ENCODE data around the gene UGDH. TPM values are rescaled to one million over a fixed set of nuclear protein-coding genes. Genes with fewer than 3 reads are reported as not detected.

The UGDH gene
- total and polyA plus RNA-seq, 9 of the 15 experiments (the other 6 are each of a cell fraction or from before 2014, with no cell fraction given): 5.5 to 21.7 (median 16.2) TPM

DNA sequence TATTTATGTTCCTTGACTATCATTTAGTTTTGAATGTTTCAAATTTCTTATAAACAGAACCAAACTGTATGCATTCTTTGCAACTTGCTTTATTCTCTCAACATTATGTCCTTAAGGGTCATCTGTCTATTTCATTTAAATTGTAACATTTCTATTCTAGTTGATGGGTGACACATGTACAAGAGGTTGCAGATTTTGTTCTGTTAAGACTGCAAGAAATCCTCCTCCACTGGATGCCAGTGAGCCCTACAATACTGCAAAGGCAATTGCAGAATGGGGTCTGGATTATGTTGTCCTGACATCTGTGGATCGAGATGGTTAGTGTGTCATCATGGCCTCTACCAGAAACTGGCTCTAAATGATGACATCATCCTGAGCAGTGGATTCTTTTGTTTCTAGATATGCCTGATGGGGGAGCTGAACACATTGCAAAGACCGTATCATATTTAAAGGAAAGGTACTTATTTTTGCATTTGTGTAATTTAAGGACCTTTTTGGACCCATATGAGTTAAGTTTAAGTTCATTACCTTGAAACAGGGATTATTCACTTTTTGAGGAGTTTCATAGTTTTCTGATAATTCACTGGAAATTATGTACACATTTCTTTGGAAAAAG, 62.2 kb downstream of the UGDH start (continued):
- TF ChIP-seq, protein P1, sequence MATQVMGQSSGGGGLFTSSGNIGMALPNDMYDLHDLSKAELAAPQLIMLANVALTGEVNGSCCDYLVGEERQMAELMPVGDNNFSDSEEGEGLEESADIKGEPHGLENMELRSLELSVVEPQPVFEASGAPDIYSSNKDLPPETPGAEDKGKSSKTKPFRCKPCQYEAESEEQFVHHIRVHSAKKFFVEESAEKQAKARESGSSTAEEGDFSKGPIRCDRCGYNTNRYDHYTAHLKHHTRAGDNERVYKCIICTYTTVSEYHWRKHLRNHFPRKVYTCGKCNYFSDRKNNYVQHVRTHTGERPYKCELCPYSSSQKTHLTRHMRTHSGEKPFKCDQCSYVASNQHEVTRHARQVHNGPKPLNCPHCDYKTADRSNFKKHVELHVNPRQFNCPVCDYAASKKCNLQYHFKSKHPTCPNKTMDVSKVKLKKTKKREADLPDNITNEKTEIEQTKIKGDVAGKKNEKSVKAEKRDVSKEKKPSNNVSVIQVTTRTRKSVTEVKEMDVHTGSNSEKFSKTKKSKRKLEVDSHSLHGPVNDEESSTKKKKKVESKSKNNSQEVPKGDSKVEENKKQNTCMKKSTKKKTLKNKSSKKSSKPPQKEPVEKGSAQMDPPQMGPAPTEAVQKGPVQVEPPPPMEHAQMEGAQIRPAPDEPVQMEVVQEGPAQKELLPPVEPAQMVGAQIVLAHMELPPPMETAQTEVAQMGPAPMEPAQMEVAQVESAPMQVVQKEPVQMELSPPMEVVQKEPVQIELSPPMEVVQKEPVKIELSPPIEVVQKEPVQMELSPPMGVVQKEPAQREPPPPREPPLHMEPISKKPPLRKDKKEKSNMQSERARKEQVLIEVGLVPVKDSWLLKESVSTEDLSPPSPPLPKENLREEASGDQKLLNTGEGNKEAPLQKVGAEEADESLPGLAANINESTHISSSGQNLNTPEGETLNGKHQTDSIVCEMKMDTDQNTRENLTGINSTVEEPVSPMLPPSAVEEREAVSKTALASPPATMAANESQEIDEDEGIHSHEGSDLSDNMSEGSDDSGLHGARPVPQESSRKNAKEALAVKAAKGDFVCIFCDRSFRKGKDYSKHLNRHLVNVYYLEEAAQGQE (IDR thresholded peaks at IDR 0.05; ENCODE audit: borderline replicate concordance): peak; percentile 5; the same call in 1 of the 2 replicates
- TF ChIP-seq, protein P1 (CRISPR knock-in tag; IDR thresholded peaks at IDR 0.05; ENCODE audit: low read depth): no peak
- TF ChIP-seq, protein P2, sequence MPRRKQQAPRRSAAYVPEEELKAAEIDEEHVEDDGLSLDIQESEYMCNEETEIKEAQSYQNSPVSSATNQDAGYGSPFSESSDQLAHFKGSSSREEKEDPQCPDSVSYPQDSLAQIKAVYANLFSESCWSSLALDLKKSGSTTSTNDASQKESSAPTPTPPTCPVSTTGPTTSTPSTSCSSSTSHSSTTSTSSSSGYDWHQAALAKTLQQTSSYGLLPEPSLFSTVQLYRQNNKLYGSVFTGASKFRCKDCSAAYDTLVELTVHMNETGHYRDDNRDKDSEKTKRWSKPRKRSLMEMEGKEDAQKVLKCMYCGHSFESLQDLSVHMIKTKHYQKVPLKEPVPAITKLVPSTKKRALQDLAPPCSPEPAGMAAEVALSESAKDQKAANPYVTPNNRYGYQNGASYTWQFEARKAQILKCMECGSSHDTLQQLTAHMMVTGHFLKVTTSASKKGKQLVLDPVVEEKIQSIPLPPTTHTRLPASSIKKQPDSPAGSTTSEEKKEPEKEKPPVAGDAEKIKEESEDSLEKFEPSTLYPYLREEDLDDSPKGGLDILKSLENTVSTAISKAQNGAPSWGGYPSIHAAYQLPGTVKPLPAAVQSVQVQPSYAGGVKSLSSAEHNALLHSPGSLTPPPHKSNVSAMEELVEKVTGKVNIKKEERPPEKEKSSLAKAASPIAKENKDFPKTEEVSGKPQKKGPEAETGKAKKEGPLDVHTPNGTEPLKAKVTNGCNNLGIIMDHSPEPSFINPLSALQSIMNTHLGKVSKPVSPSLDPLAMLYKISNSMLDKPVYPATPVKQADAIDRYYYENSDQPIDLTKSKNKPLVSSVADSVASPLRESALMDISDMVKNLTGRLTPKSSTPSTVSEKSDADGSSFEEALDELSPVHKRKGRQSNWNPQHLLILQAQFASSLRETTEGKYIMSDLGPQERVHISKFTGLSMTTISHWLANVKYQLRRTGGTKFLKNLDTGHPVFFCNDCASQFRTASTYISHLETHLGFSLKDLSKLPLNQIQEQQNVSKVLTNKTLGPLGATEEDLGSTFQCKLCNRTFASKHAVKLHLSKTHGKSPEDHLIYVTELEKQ (CRISPR knock-in tag; IDR thresholded peaks at IDR 0.05): no peak
- no peak for TF ChIP-seq ZNF408 (CRISPR knock-in tag; IDR thresholded peaks at IDR 0.05; ENCODE audit: low read depth)
- TF ChIP-seq, protein P3, sequence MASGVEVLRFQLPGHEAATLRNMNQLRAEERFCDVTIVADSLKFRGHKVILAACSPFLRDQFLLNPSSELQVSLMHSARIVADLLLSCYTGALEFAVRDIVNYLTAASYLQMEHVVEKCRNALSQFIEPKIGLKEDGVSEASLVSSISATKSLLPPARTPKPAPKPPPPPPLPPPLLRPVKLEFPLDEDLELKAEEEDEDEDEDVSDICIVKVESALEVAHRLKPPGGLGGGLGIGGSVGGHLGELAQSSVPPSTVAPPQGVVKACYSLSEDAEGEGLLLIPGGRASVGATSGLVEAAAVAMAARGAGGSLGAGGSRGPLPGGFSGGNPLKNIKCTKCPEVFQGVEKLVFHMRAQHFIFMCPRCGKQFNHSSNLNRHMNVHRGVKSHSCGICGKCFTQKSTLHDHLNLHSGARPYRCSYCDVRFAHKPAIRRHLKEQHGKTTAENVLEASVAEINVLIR (CRISPR knock-in tag; IDR thresholded peaks at IDR 0.05): peak; percentile 75
- TF ChIP-seq ZSCAN32 (CRISPR knock-in tag; IDR thresholded peaks at IDR 0.05): no peak
- peak in 1 of 3 experiments; percentile 85 for TF ChIP-seq YY1 (IDR thresholded peaks at IDR 0.05; ENCODE audit: borderline replicate concordance in 1 of 3, control insufficient read depth in 1 of 3, extremely low read depth in 1 of 3, insufficient read depth in 3 of 3, insufficient read length in 1 of 3, insufficient replicate concordance in 2 of 3, low read depth in 1 of 3, low read length in 2 of 3)
- no peak for TF ChIP-seq CBX5 (IDR thresholded peaks at IDR 0.05; ENCODE audit: borderline replicate concordance, low read depth)
- no peak for TF ChIP-seq PURB (CRISPR knock-in tag; IDR thresholded peaks at IDR 0.05; ENCODE audit: low read depth)
- TF ChIP-seq, protein P4, sequence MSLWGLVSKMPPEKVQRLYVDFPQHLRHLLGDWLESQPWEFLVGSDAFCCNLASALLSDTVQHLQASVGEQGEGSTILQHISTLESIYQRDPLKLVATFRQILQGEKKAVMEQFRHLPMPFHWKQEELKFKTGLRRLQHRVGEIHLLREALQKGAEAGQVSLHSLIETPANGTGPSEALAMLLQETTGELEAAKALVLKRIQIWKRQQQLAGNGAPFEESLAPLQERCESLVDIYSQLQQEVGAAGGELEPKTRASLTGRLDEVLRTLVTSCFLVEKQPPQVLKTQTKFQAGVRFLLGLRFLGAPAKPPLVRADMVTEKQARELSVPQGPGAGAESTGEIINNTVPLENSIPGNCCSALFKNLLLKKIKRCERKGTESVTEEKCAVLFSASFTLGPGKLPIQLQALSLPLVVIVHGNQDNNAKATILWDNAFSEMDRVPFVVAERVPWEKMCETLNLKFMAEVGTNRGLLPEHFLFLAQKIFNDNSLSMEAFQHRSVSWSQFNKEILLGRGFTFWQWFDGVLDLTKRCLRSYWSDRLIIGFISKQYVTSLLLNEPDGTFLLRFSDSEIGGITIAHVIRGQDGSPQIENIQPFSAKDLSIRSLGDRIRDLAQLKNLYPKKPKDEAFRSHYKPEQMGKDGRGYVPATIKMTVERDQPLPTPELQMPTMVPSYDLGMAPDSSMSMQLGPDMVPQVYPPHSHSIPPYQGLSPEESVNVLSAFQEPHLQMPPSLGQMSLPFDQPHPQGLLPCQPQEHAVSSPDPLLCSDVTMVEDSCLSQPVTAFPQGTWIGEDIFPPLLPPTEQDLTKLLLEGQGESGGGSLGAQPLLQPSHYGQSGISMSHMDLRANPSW (CRISPR knock-in tag; IDR thresholded peaks at IDR 0.05): no peak
